Pancreas (tissue), 10 donors: Measurements from ENCODE around the gene CMTM8. TPM values are rescaled to one million over a fixed set of nuclear protein-coding genes. Genes with fewer than 3 reads are reported as not detected.

ENCODE experiments used
- ATAC-seq, 4 donors: fragments of 200-7000 bp; cut with Tn5 transposase; one replicate each; pipeline versions ENCODE4 v1.8.0 to v1.9.1; 2020; ENCODE audit warnings: mild to moderate bottlenecking in 4 of 4, moderate library complexity in 4 of 4
- DNase-seq, 6 donors: peaks; one replicate each; pipeline ENCODE4 v3.0.0-alpha.2; 2020
- FAIRE-seq: peaks from 2 replicates; lab custom pipeline; 2012; peaks lifted over from hg19 to GRCh38; lab: Jason Lieb, UNC
- H3K27ac ChIP-seq, 4 donors: fragments of 200-600 bp; sonication (generic); 1 replicate in 3 of 4; 2 replicates in 1 of 4; pipeline versions ENCODE4 v1.5.0 to v1.8.0; 2020
- H3K27me3 ChIP-seq, 4 donors: fragments of 200-600 bp; one replicate each; pipeline ENCODE4 v1.8.0; 2021
- H3K36me3 ChIP-seq, 3 donors: fragments of 200-600 bp; sonication (generic) in 1 of 3; one replicate each; pipeline versions ENCODE4 v1.5.0 to v1.8.0; 2020 to 2021
- H3K4me1 ChIP-seq, 3 donors: fragments of 200-600 bp; one replicate each; pipeline ENCODE4 v1.8.0; 2021
- H3K4me3 ChIP-seq, 4 donors: fragments of 200-600 bp; sonication (generic) in 2 of 4; one replicate each; pipeline versions ENCODE4 v1.5.0 to v1.8.0; 2020 to 2021
- H3K9me3 ChIP-seq, 4 donors: fragments of 200-600 bp; one replicate each; pipeline ENCODE4 v1.8.0; 2021
- WGBS, 2 donors: extraction: QIAGEN DNeasy Blood & Tissue Kit; methylation state at CpG; one replicate each; pipeline ENCODE4 v1.1.7; 2013; 5-methylcytosine and 5-hydroxymethylcytosine counted together
- intact Hi-C, 3 donors: fragments of 100-400 bp; cut with DNase I; formaldehyde crosslinking; loops; one replicate each; pipeline versions ENCODE4 v1.11.1 to v1.14.2; 2022
- polyA plus RNA-seq, 2 donors: library from polyadenylated mRNA; stranded (reverse); fragments of 200-250 nt; gene quantifications; one replicate each; pipeline ENCODE4 v1.2.3, GENCODE V29; 2013
- total RNA-seq, 6 donors: library from RNA; stranded (reverse); fragmentation: NEBNext Ultra II Directional in 4 of 6; extraction: Animal tissue kit (Norgen Biotek cat#: 25700) in 4 of 6; gene quantifications; one replicate each; pipeline versions ENCODE4 v1.2.1 to v1.2.4, GENCODE V29; 2021 to 2023
- TF ChIP-seq, protein P1 (sequence below), 4 donors: fragments of 200-600 bp; sonication (generic) in 3 of 4; IDR thresholded peaks; one replicate each; pipeline versions ENCODE4 v1.5.0 to v1.8.0; 2021; ENCODE audit warnings: antibody characterized with exemption in 4 of 4
- donor health status: healthy with polysubstance abuse.
- donor health status: DM: no; HTN: no; CAD: no; lungs with moderate emphysema.
- donor health status: DM: no; HTN: no; CAD: no.
- donor health status: control.
- donor health status: control.
- donor health status: Bipolar disorder and iron deficiency.
- donor health status: DM: yes; HTN: yes; CAD: no.
- donor health status: DM: no; HTN: no; CAD: no.
- donor health status: DM: no; HTN: no; CAD: no.
- donor health status: DM: yes; HTN: yes; CAD: no.

CMTM8 gene
- total and polyA plus RNA-seq, 8 donors = 11.0 to 23.7 (median 16.7) TPM

DNA sequence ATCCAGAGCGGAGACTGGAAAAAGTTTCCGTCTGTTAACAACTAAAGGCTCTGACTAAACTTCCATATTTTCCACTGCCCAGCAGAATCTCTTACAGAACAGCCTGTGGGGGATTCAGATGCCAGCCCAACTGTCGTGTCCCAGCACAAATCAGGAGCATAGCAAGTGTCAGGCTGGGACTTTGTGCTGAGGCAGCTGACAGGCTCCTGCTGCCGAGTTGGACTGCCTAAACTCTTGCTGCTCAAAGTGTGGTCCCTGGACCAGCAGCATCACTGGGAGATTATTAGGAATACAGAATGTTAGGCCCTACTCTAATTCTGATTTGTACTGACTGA is 122.0 kb downstream of the CMTM8 start:
- intact Hi-C loops = no loop called here

DNA sequence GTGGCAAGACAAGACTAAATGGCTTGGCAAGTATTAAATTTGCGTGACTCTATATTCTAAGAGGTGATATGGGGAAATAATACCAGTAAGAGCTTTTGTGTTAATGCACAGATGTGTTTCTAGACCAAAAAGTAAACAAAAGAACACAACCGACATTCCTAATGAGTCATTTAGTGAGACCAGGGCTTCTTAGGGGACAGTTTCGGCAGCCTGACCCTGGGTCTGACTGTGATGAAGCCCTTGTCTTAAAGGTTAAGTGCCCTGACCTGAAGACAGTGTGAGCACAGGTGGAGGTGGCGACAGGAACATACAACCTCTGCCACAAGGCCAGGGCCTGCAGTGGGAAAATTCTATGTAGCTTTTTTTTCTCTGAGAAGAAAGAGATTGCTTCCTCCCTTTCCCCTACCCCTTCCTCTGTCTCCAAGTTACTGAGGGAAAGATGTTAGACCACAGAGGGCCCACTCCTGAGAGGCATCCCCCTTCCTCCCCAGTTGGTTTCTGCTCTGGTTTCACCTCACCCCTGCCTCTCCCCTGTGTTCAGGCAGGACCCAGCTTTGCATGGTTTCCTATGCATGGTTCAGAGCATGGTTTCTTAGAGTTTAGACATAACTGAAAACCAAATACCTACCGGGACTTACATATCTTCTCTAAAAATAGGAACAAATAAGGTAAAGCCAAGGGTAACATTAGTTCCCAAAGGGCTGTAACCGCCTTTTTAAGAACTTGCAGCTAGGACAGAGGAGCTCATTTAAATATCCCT is 128.3 kb downstream of the CMTM8 start:
- no peak for ATAC-seq
- H3K36me3 ChIP-seq = no peaks in the 10 kb centered on the region
- no peaks in the 10 kb centered on the region for H3K9me3 ChIP-seq
- no peak for FAIRE-seq
- no peaks in the 10 kb centered on the region for H3K4me1 ChIP-seq
- 79 to 84% methylated on average over 6 of the region's 6 CpGs for WGBS, 2 donors
- no peaks in the 10 kb centered on the region for H3K27me3 ChIP-seq
- DNase-seq = no peak
- TF ChIP-seq, protein P1, sequence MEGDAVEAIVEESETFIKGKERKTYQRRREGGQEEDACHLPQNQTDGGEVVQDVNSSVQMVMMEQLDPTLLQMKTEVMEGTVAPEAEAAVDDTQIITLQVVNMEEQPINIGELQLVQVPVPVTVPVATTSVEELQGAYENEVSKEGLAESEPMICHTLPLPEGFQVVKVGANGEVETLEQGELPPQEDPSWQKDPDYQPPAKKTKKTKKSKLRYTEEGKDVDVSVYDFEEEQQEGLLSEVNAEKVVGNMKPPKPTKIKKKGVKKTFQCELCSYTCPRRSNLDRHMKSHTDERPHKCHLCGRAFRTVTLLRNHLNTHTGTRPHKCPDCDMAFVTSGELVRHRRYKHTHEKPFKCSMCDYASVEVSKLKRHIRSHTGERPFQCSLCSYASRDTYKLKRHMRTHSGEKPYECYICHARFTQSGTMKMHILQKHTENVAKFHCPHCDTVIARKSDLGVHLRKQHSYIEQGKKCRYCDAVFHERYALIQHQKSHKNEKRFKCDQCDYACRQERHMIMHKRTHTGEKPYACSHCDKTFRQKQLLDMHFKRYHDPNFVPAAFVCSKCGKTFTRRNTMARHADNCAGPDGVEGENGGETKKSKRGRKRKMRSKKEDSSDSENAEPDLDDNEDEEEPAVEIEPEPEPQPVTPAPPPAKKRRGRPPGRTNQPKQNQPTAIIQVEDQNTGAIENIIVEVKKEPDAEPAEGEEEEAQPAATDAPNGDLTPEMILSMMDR (IDR thresholded peaks at IDR 0.05) = no peak
- H3K4me3 ChIP-seq = no peak overlapping the region
- H3K27ac ChIP-seq = no peak overlapping the region
- intact Hi-C loops = no loop called here

More for the DNA sequence above, 122.0 kb downstream of the CMTM8 start:
- H3K27me3 ChIP-seq = no peaks in the 10 kb centered on the region
- DNase-seq = no peak
- TF ChIP-seq, protein P1 (IDR thresholded peaks at IDR 0.05) = no peak
- ATAC-seq = no peak
- H3K9me3 ChIP-seq = no peaks in the 10 kb centered on the region
- peaks cover 0 to 17% (median 0%) of the 10 kb centered on the region in 3 donors for H3K36me3 ChIP-seq
- FAIRE-seq = no peak
- H3K4me3 ChIP-seq = no peak overlapping the region
- no peaks in the 10 kb centered on the region for H3K4me1 ChIP-seq
- WGBS, 2 donors = 77 to 82% methylated on average over 4 of the region's 4 CpGs
- no peak overlapping the region for H3K27ac ChIP-seq

DNA sequence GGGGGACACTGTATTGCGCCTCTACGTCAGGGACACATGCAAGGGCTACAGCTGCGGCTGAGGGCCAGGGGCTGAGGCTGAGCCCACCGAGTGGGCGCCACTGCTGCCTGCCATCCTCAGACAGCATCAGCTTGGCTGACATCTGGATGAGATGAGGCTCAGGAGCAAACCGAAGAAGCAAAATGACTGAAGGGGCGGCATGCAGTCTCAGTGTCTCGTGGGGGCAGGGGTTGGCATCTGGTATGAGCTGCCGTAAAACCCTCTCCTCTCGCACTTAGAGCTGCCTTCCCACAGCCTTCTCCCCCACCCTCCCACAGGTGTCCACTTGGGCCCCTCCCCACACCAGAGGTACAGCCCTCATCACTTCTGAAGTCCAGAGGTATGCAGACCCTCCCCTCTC is 129.0 kb downstream of the CMTM8 start:
- Histone ChIP-seq H3K4me3 (no peak overlapping the region), H3K4me1 (peaks cover 0 to 2% (median 0%) of the 10 kb centered on the region in 3 donors), H3K9me3 (no peaks in the 10 kb centered on the region), H3K27me3 (no peaks in the 10 kb centered on the region), H3K27ac (no peak overlapping the region), H3K36me3 (no peaks in the 10 kb centered on the region)
- TF ChIP-seq, protein P1 (IDR thresholded peaks at IDR 0.05) = no peak
- intact Hi-C loops = no loop called here
- 96% methylated on average over 8 to 10 of the region's 10 CpGs for WGBS, 2 donors
- FAIRE-seq = no peak
- ATAC-seq = no peak
- no peak for DNase-seq

DNA sequence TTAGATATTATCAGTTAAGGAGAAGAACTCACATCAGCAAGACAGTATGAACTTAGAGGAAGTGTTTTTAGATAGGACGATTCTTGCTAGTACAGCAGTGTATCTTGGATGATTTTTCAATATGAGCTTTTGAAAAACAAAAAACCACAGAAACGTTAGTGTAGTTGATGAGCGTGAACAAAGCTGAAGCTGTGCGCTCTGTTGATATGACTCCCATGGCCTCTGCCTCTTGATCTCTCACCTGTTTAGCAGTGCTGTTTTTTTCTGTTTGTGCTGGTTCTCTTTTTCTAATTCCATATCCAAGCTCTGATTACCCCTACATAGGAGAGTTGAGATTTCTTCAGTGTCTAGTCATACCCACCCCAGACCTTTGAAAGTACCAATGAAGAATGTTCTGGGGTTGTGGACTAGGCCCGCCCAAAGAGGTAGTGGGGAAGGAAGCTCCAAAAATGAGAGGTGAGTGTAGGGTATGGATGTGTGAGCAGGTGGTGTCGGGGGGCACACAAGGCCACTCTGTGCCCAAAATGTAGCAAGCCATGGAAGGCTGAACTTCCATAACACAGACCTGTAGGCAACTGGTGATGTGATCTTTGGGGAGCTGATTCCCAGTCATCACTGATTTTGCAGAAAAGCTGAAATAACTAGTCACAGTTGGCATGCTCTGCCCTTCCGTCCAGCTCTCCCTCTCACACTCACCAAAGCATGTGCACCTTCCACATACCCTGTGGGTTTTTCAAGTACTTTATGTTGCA is 133.2 kb downstream of the CMTM8 start:
- TF ChIP-seq, protein P1 (IDR thresholded peaks at IDR 0.05) = no peak
- H3K4me3 ChIP-seq = no peak overlapping the region
- DNase-seq = no peak
- no peaks in the 10 kb centered on the region for H3K36me3 ChIP-seq
- WGBS, 2 donors = 88 to 90% methylated on average over 7 of the region's 7 CpGs
- no peak for FAIRE-seq
- peaks cover 0 to 4% (median 4%) of the 10 kb centered on the region in 3 donors for H3K4me1 ChIP-seq
- H3K9me3 ChIP-seq = no peaks in the 10 kb centered on the region
- intact Hi-C loops = no loop called here
- no peak for ATAC-seq
- no peaks in the 10 kb centered on the region for H3K27me3 ChIP-seq
- no peak overlapping the region for H3K27ac ChIP-seq

DNA sequence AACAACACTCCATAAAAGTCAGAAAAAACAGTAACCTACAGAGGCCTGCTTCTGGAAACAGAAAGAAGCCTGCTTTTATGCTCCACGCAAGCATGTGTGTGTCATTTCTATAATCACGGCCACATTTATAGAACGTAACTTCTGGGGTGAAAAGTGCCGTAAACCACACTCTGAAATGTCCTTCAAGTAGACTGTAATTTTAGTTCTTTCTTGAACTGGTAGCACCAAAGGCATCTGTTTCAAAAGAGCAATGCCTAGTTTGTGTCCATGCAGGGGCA is 133.7 kb downstream of the CMTM8 start:
- DNase-seq (no peak), ATAC-seq (no peak), FAIRE-seq (no peak)
- WGBS, 2 donors = 95 to 96% methylated on average over 4 of the region's 4 CpGs
- intact Hi-C loops = no loop called here
- Histone ChIP-seq H3K4me1 (peaks cover 0 to 4% (median 4%) of the 10 kb centered on the region in 3 donors), H3K9me3 (no peaks in the 10 kb centered on the region), H3K36me3 (no peaks in the 10 kb centered on the region), H3K27me3 (no peaks in the 10 kb centered on the region), H3K27ac (no peak overlapping the region), H3K4me3 (no peak overlapping the region)
- TF ChIP-seq, protein P1 (IDR thresholded peaks at IDR 0.05) = no peak
